HG02981 (cell line): ENCODE data around the gene EVC2.
"Not testable (repeated sequence)": the region's sequence is repeated elsewhere in the genome, so short reads cannot be mapped to it uniquely, and the experiment has no call there.

Experiments used
- ATAC-seq: cut with Tn5 transposase; IDR thresholded peaks from one replicate; pipeline ENCODE4 v1.9.1; 2021; ENCODE audit warnings: mild to moderate bottlenecking, moderate library complexity; ENCODE audit not compliant: unreplicated experiment

EVC2 gene

DNA sequence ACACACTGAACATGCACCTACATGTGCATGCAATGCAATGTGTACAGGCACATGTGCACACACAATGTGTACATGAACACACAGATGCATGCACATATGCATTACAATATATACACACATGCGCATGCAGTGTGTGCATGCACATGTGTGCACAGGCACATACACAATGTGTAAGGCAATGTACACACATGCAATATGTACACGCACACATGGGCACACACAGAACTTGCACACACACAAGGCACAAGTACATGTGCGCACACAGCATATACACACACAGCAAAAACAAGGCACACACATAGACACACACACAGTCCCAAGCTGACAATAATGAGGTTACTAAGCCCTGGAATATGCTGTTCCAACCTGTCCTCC lies 76.3 kb downstream of the EVC2 start:
- no peak for ATAC-seq

GRCh38 chr4:5631352-5632065 lies 76.8 kb downstream of the EVC2 start:
- ATAC-seq, result no peak

DNA sequence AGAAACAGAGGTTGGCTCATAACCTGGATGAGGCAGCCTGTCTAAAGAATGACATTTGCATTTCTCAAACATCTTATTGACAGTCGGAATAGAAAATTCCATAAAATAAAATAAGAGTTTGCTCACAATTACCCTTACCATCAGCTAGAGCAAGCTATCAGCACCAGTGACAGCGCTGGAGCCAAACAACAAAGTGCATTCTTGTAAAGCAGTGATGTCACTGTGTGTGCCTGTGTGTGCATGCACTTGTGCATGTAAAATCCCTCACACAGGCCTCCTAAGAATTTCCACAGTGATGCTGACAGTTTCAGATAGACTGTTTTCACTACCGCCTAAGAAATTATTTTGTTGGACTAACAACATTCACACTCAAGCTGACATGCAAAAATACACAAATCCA lies 77.6 kb downstream of the EVC2 start:
- no peak for ATAC-seq

- no peak for ATAC-seq
Measured at GRCh38 chr4:5629542-5629941, 78.8 kb downstream of the EVC2 start.

DNA sequence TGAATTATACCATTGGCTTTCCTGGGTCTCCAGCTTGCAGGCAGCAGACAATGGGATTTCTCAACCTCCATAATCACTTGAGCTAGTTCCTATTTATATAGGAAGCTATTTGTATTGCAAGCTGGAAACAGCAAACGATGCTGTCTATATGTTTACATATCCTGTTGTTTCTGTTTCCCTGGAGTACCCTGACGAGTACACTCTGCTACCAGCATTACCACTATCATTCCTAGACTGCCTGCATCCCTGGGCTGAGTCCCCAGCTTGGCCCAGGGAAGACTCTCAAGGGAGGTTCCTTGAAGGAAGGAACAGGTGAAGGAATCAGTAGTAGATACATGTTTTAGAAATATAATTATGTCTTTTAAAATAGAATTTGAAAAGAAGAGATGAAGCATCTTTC lies 81.4 kb downstream of the EVC2 start:
- ATAC-seq, result no peak

- no peak for ATAC-seq
Measured at GRCh38 chr4:5622596-5622995, 85.8 kb downstream of the EVC2 start.

DNA sequence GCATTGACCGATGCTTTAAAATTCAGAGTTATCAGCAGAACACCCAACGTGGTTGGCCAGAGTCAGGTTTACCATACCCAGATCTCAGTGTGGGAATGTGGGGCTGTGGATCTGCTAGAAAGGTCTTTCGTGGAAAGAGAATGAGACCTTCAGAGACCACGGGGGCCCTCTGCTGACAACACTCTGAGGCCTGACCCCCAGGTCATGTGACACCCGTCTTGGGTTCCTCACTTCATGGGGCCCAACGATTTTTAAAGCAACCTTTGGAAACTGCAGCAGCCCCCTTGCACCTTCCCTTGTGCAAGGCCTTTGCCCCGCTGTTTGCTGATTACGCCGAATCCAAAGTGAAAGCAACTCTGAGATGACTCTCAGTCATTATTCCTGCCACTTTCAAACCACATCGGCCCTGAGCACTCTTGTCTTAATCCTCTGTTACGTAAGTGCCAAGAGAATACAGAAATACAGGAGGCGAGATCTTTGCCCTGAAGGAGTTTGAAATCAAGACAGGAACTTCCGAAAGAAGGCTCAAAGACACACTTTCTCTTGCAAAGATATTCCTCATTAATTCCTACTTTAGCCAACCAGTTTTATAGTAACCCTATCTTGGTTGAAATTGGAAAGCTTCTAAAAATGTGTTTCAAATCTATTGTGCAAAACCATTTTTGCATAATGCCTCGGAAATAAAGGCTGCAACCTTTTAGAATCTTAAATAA lies 88.3 kb downstream of the EVC2 start:
- ATAC-seq, result no peak

DNA sequence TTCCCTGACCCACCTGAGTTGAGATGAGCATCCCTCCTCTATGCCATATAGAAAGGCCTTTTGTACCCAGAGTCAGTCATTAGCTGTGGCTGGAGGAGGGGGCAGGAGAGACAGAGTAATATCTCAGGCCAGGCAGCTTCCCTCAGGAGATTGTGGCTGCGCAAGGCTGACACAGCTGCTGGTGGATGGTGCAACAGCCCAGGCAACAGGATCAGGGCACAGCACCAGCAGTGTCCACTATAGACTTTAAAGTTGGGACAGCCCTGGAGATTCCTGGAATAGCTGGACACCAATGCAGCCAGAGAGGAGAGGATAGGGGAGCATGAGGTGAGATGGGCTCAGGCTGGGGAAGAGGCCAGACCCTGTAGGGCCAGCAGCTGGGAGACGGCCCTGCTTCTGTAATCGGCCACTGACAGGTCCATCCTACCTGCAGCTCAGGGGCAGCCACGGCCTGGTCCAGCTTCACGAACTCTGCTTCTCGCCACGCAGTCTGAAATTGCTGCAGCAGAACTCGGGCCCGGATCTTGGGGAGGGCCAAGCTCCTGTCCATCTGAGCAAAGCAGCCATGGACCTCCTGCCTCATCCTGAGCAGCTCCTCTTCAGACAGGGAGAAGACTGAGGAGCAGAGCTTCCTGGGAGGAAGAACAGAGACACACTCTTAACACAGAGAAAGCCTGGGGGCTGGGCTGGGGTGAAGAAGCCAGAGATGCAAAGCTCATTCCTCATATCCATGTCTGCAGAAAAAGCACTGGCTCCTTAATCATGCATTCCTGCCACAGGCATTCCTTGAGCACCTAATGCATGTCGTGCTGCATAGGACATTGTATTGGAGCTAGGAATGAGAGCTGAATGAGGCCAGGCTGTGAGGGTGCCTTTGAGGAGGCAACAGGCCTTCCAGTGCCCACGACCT lies 90.1 kb downstream of the EVC2 start:
- ATAC-seq, result no peak

- ATAC-seq, result no peak
Measured at GRCh38 chr4:5616331-5616950, 91.9 kb downstream of the EVC2 start.

GRCh38 chr4:5615496-5616075 lies 92.8 kb downstream of the EVC2 start:
- ATAC-seq, result no peak

GRCh38 chr4:5611750-5612149 lies 96.6 kb downstream of the EVC2 start:
- no peak for ATAC-seq

GRCh38 chr4:5609306-5610007 lies 98.9 kb downstream of the EVC2 start:
- no peak for ATAC-seq

DNA sequence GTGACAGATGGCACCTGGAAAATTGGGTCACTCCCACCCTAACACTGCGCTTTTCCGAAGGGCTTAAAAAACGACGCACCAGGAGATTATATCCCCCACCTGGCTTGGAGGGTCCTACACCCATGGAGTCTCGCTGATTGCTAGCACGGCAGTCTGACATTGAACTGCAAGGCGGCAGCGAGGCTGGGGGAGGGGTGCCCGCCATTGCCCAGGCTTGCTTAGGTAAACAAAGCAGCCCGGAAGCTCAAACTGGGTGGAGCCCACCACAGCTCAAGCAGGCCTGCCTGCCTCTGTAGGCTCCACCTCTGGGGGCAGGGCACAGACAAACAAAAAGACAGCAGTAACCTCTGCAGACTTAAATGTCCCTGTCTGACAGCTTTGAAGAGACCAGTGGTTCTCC lies 114.5 kb downstream of the EVC2 start:
- not testable (repeated sequence) for ATAC-seq

GRCh38 chr4:5592272-5592671 lies 116.1 kb downstream of the EVC2 start:
- ATAC-seq, result no peak

DNA sequence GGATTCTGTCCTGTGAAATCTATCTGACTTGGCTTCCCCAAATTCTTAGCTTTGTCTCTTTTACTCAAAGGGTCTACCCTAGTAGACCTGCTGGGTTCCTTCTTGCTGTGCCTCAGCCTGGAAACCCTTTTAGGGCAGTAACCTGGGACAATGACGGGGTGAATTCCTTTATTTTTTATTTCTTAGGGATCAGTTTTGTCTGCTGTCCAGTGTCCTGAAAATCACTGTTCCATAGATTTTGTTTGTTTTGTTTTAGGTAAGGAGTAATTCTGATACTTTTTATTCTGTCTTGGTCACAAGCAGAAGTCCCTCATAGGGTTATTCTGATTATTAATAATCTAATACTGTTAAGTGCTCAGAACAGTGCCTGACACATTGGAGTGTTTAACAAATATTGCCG lies 118.9 kb downstream of the EVC2 start:
- no peak for ATAC-seq

GRCh38 chr4:5588046-5588445 lies 120.3 kb downstream of the EVC2 start:
- ATAC-seq, result no peak

DNA sequence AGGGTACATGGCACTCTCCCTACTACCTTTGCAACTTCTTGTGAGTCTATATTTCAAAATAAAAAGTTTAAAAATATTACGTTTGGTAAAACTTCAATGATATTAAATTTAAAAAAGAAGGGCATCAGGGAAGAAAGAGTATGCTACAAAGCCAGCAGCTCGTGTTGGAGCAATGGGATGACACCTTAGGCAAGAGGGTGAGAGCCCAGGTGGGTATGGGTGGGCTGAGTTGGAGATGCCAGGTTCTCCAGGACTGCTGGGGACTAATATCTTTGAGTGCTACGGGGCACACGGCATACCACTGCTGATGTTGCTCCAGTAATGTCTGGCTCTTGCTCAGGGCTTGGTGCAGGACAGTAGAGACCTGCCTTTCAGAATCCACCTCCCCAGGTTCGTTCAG lies 132.4 kb downstream of the EVC2 start:
- ATAC-seq, result no peak

DNA sequence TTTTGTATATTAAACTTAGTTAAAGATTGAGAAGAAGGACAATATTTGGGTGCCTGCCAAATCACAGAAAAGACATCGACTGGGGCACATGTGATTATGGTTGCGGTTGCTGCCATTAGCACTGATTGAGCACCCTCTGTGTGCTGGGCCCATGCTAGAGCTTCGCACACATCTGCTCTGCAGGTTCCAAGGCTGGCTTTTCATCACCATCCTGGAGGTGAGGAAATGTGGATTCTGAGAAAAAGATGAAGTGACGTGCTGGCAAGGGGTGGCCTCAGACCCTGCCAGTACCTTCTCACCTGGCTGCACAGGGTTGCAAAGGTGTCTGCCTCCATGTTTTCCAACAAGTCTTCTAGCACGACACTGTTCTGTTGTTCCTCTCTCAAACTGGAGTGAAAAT lies 134.0 kb downstream of the EVC2 start:
- no peak for ATAC-seq

- no peak for ATAC-seq
Measured at GRCh38 chr4:5573965-5574364, 134.4 kb downstream of the EVC2 start.

DNA sequence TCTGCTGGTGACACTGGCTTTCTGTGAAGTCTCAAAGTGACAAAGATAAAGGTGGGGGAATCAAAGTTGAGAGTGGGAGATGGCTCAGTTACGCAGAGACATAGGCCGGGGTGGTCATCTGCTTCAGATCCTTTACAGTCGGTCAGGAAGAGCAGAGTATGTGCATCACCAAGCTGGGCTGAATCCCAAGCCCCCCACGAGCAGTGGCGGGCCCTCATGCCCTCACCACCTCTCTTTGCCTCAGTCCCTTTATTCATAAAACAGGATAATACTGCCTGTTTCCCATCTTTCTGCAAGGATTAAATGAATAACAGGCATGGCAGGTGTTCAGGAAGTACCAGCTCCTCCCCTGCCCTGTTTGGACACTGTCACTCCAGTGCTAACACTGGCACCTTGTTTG lies 135.6 kb downstream of the EVC2 start:
- ATAC-seq, result no peak
